ENCODE measurements around the gene RBKS.
A peak's percentile ranks its signal among the peaks of the same experiment; 100 is the strongest.
"Not testable (repeated sequence)": the region's sequence is repeated elsewhere in the genome, so short reads cannot be mapped to it uniquely, and the experiment has no call there.

RBKS gene

DNA sequence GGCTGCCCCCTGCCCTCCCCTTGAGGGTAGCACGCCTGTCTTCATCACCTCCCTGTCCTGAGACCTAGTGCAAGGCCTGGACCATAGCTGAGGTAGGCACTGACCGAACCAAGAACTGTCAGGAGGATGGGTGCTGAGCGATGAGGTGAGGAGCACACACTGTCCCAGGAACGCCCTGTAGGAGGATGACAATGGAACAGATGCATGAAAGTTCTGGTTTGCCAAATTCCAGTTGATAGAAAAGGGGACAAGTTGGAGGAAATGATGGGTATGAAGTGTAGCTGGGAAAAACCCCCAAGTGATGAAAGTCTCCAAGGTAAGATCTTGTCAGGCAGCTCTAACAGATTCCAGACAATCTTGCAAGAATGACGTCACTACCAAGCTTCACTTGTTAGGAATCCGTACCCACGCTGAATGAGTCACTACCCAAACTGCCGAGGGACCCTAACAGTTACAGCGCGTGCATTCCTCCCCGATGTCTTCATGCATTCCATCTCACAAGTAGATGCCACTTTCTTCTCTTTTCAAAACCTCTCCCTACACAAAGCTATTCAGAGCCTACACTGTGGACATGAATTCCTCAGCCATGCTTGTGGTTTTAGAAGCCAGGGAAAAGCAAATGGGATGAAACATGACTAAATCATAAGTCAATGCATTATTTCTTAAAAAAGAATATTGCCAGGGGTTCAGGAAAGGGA lies 91.1 kb downstream of the RBKS start:
- no peak for DNase-seq (ENCODE audit: low read depth in 2 of 2)

DNA sequence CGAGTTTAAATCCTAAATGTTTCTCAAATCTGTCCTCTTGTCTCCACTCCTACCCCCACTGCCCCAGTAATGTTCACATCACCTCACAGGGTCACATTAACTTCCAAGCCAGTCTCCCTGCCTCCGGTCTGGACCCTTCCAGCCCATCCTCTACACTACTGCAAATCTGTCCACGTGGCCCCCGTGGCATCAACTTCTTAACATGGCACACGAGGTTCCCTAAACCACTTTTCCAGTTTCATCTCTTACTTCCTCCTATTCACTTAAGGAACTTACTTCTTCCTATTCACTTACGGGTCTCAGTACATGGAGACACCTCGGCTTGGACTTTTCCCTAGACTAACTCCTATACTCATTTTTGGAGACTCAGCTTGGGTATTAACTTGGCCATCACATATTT lies 91.7 kb downstream of the RBKS start:
- no peak for DNase-seq (ENCODE audit: low read depth in 2 of 2)

DNA sequence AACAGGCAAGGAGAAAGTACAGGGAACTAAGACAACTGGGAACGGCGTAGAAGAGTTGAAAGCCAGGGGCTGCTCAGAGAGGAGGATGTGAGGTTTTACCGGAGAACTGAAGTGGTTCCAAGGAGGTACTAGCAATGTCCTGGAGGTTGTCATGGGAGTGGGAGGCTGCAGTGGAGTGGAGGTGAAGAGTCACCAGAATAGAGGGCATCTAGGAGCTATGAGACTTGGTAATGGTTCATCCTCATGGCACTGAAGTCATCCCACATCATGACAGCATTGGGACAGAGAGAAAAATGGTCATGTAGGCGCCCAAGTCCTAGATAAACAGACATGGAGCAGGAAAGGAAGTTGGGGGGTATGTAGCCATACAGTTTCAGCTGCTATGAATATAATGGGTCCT lies 92.3 kb downstream of the RBKS start:
- no peak for DNase-seq (ENCODE audit: low read depth in 2 of 2)

- DNase-seq (ENCODE audit: low read depth in 2 of 2), result no peak
Measured at GRCh38 chr2:27796791-27797765, 93.1 kb downstream of the RBKS start.

DNA sequence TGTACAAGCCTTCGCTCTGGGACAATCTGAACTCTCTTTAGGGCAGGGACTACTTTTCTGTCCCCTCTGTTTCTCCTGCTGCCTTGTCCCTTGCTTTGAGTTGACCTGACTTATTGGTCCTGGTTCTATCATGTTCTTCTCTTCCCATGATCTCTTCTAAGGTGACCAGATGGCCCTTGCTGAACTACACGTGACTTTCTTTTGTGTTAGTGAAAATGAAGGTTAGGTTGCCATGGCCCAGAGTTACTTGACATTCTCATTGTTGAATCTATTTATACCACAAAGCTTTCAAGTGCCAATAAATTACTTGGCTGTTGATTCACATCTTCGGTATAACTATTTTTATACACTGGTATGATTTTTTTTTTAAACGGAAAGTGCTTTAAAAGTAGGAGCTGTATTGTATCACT lies 94.3 kb downstream of the RBKS start:
- DNase-seq (ENCODE audit: low read depth in 2 of 2), result no peak

GRCh38 chr2:27795093-27795834 lies 94.9 kb downstream of the RBKS start:
- DNase-seq (ENCODE audit: low read depth in 2 of 2), result no peak

GRCh38 chr2:27792759-27793158 lies 97.4 kb downstream of the RBKS start:
- DNase-seq (ENCODE audit: low read depth in 2 of 2), result no peak

- no peak for DNase-seq (ENCODE audit: low read depth in 2 of 2)
Measured at GRCh38 chr2:27790796-27791195, 99.4 kb downstream of the RBKS start.

DNA sequence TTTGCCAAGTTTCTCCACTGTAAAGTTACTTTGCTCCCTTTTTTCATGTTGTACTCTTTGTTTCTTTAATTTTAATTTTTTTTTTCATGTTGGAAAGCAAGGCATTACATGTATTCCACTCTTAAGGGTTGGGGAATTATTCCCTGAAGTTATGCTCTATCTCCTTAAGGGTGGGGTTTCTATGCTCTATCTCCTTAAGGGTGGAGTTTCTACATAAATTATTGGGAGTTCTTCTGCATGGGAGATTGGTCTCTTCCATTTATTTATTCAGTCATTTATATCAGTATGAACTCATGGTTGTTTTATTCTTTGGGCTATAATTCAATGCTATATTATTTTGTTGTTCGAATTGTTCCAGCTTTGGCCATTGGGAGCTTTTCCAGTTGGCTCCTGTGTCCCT lies 107.5 kb downstream of the RBKS start:
- DNase-seq (ENCODE audit: low read depth in 2 of 2), result no peak

- no peak for DNase-seq (ENCODE audit: low read depth in 2 of 2)
Measured at GRCh38 chr2:27781496-27781895, 108.7 kb downstream of the RBKS start.

- DNase-seq (ENCODE audit: low read depth in 2 of 2), result no peak
Measured at GRCh38 chr2:27779417-27780055, 110.7 kb downstream of the RBKS start.

DNA sequence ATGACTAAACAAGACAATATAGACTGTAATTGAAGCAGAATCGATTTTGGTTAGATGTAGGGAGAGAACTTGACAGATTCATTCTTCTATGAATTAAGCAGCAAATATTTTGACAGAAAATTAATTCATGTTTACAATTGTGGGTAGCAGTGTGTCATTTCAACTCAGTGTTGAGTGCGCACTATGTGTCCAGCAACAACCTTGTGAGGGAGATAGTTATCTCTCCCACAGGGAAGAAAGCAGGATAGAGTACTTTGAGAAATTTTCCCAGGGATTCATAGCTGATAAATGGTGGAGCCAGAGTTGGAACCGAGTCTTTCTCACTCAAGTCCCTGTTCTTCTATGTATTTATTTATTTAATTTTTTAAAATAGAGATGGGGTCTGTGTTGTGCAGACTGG lies 113.5 kb downstream of the RBKS start:
- DNase-seq (ENCODE audit: low read depth in 2 of 2), result no peak

GRCh38 chr2:27776097-27776496 lies 114.1 kb downstream of the RBKS start:
- no peak for DNase-seq (ENCODE audit: low read depth in 2 of 2)

DNA sequence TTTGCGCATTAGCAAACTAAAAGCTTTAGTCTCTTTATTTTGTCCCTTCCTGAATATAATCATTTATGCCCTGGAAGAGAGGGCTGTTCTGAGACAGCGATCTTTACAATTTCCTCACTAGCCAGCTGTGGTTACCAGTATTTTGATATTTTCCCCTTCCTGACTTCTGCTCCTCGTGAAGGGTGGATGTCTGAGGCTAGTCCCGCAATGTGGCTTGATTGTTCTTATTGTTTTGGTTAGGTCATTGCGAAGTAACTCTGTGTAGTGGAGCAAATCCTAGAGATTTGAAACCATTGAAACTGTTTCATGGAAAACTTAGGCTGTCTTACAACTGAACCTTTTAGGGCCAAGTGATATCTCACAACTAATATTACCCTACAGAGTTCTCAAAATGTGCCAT lies 116.2 kb downstream of the RBKS start:
- DNase-seq (ENCODE audit: low read depth in 2 of 2), result no peak

DNA sequence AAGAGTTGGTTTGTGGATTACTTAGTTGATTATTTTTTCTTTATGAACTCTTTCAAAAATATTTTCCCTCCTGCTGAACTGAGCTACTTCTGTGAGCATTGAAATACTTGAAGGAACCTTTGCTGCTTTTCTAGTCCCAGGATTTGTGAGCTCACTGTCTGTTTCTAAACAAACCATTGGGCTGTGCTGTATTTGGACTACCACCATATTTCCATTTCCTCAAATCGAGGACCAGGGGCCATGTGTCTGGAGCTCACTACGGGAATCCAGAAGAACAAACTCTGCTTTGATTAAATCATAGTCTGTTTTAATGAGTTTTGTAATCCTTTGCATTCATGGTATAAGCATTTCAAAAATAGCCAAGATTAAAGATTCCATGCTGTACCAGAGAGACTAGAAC lies 117.4 kb downstream of the RBKS start:
- no peak for DNase-seq (ENCODE audit: low read depth in 2 of 2)

- DNase-seq (ENCODE audit: low read depth in 2 of 2), result peak; percentile 74 to 86
Measured at GRCh38 chr2:27771548-27772335, 118.4 kb downstream of the RBKS start, which contains the start of gene MRPL33. MRPL33 (plus strand) TSS chr2:27771719; CDS start chr2:27771778, 59 bp downstream.

- DNase-seq (ENCODE audit: low read depth in 2 of 2), result no peak
Measured at GRCh38 chr2:27771202-27771547, 119.0 kb downstream of the RBKS start.

DNA sequence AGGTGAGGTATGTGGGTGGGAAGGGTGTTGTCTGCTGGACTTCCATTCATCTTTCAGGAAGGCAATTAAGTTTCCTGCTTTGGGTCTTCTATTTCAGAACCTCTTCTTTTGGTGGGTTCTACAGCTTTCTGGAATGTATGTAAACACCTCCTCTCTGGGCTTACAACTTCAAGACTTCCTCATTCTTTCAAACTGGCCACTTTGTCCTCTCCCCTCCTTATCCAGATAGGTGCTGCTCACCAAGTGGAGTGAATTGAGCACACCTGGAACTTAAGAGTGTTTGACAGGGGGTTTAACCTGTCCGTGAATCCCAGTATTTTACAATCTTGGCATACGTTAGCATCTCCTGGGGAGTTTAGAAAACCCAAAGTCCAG lies 123.9 kb downstream of the RBKS start:
- no peak for DNase-seq (ENCODE audit: low read depth in 2 of 2)

- peak; percentile 3 to 27 for DNase-seq (ENCODE audit: low read depth in 2 of 2)
Measured at GRCh38 chr2:27765621-27766286, 124.4 kb downstream of the RBKS start.

DNA sequence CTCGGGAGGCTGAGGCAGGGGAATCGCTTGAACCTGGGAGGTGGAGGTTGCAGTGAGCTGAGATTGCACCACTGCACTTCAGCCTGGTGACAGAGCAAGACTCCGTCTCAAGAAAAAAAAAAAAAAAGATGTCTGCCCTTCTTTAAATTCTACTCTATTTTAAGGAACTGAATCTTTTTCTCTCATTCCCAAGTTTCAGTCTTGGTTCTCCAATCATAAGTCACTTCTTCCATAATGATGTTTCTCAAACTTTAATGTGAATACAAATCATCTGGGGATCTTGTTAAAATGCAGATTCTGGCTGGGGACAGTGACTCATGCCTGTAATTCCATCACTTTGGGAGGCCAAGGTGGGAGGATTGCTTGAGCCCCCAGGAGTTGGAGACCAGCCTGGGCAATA lies 125.7 kb downstream of the RBKS start:
- DNase-seq (ENCODE audit: low read depth in 2 of 2), result not testable (repeated sequence)

- DNase-seq (ENCODE audit: low read depth in 2 of 2), result no peak
Measured at GRCh38 chr2:27763907-27764267, 126.3 kb downstream of the RBKS start.

Measured in stimulated activated CD4-positive, alpha-beta T cell treated with anti-CD3 and anti-CD28 coated beads, Interleukin-1b, Interleukin-23, amount 100 ng/mL, for 1 hour (primary cell).